MV-4-11 (cell line): ENCODE data around the gene ETFRF1.
A peak's percentile ranks its signal among the peaks of the same experiment; 100 is the strongest.

ENCODE experiments used
- DNase-seq: peaks from one replicate; lab custom pipeline; 2025; lab: John Stamatoyannopoulos, UW

ETFRF1 gene

GRCh38 chr12:25195056-25195971 lies at the start of gene ETFRF1, which contains the start of gene DNAI7:
Gene ETFRF1 (plus strand): TSS chr12:25195237. CDS start chr12:25203957, 8,720 bp downstream.
Gene DNAI7 (minus strand): TSS chr12:25195160. CDS start chr12:25195078, 82 bp downstream.
- DNase-seq: peak; percentile 91

DNA sequence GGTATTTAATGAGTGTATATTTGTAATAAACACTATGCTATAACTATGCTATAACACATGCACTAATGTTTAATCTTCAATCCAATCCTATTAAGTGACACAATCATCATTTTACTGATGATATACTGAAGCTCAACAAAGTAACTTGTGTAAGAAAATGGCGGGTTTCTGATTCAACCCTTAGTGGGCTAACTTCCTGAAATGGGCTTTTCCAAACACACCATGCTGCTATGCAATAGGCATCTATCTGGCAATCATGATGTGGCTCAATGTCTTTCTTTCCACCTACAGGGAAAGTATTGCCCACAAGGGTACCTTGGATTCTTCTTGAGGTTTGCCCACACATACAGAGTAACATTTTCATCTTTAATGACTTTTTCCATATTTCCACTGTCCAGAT lies 48.4 kb upstream of the ETFRF1 start:
- DNase-seq: no peak

GRCh38 chr12:25151476-25151875 lies 43.6 kb upstream of the ETFRF1 start:
- peak; percentile 35 for DNase-seq

DNA sequence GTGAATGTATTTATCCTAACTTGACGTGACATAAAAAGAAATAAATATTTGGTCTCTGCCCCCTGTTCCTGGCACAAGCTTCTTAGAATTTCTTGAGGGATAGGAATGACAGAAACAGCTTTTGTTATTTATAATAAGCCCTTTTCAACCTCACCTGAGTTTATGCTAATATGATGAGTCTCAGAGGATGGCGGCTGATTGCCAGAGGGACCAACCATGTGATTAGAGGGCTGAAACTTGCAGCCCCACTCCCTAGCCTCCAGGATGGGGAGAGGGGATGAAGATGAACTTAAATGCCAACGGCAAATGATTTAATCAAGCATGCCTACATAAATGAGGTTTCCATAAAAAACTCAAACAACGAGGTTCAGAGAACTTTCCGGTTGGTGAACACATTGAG lies 43.0 kb upstream of the ETFRF1 start:
- DNase-seq: no peak

- no peak for DNase-seq
Measured at GRCh38 chr12:25155022-25155576, 39.9 kb upstream of the ETFRF1 start.

GRCh38 chr12:25156061-25156460 lies 39.0 kb upstream of the ETFRF1 start:
- DNase-seq: no peak

DNA sequence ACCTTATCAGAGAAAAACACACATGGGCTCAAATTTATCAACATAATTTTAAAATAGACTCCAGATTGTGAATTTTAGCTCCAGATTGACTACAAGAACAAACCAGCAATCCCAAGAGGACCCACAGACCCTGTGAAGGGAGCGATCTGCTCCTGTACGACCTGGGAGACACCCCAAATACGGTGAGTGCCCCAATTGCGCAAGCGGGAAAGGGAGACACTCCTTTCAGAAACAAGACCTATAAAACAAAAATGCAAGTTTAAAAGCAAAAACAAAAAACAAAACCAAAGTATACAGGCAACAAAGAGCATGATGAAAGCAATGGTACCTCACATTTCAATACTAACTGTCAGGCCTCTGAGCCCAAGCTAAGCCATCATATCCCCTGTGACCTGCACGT lies 32.2 kb upstream of the ETFRF1 start:
- DNase-seq: no peak

GRCh38 chr12:25182765-25183164 lies 12.3 kb upstream of the ETFRF1 start:
- DNase-seq: no peak

- DNase-seq: no peak
Measured at GRCh38 chr12:25184132-25184531, 10.9 kb upstream of the ETFRF1 start.

- peak; percentile 4 for DNase-seq
Measured at GRCh38 chr12:25186038-25186787, 8.8 kb upstream of the ETFRF1 start.

- no peak for DNase-seq
Measured at GRCh38 chr12:25186788-25187402, 8.1 kb upstream of the ETFRF1 start.

GRCh38 chr12:25187781-25188180 lies 7.3 kb upstream of the ETFRF1 start:
- DNase-seq: peak; percentile 18

DNA sequence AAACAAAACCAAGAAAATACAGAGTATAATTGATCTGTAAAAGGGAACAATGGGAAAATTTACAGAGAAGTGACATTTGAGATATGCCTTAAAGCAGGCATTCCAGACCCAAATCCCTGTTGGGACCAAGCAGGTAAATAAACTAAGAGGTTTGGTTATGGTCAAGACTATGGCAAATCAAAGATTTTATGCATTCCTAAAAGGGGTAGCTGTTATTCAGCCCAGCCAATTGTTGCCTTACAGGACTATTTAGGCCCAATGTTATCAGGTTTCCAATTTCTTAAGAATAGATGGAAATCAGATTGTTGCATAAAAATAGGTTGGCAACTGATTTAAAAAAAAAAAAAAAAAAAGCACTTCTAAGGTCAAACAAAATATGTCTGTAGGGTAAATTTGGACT lies 5.4 kb upstream of the ETFRF1 start:
- DNase-seq: no peak

GRCh38 chr12:25190793-25191192 lies 4.2 kb upstream of the ETFRF1 start:
- no peak for DNase-seq

DNA sequence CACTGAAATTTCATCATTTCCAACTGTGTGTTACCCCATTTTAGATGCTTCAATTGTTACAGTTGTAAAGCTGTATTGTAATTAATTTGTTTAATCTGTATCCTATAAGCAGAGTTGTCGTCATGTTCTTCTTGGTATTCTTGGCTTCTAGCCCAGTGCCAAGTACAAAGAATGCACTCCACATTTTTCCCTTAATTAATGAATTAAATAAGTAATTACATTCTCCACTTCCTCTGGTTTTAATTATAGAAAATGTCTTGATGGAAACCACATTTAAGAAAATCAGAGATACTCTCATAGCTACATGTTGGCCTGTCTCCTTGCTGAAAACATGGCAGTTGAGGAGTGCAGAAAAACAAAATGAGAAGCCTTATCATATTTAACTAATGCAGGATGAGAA lies 823 bp upstream of the ETFRF1 start:
- DNase-seq: no peak

GRCh38 chr12:25194722-25195055 lies 348 bp upstream of the ETFRF1 start:
- no peak for DNase-seq

- DNase-seq: peak; percentile 26
Measured at GRCh38 chr12:25197608-25198007, 2.6 kb downstream of the ETFRF1 start.

DNA sequence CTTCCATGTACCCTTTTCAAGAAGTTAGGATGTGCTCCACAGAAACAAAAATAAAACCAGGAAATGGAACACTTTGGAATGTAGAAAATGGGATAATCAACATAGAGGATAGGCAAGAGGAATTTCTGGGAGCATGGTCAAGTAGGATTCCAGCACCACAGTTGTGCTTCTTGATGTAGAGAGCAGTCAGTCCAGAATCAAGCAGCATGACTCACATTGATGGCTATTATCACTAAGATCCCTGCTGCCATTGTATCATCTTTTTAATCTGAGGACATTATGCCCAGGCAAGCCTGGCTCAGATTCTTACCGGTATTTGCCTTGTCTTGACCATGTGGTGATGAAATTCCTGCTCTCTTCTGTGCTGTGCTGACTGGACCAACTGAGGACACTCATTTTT lies 5.7 kb downstream of the ETFRF1 start:
- DNase-seq: no peak

DNA sequence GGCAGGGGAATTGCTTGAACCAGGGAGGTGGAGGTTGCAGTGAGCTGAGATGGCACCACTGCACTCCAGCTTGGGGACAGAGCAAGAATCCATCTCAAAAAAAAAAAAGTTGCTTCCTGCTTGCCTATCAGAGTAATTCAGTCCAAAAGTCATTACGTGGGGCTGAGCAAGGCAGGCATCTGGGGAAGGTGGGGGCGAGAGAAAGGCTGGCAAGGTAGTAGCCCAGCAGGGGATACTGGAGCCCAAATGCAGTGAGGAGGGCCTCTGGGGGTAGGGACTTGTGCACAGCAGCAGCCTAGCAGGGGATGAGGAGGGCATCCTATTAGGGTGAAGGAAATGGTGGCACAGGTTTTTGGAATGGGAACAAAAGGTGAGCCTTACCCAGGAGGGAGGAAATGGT lies 7.1 kb downstream of the ETFRF1 start:
- no peak for DNase-seq

DNA sequence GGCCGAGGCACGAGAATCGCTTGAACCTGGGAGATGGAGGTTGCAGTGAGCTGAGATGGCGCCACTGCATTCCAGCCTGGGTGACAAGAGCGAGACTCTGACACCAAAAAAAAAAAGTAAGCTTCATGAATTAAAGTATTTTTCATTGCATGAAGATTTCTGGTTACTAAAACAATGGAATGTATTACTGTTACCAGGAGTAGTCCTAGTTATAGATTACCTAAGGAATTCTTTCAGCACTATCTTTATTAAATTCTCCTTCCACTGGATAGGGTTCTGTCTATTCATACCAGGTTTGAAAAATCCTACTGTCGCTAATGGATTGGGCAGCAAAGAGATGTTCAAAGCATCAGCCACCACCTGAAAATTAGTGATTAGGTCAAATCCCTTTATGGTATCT lies 12.4 kb downstream of the ETFRF1 start:
- DNase-seq: no peak

- DNase-seq: no peak
Measured at GRCh38 chr12:25207846-25208245, 12.8 kb downstream of the ETFRF1 start.

DNA sequence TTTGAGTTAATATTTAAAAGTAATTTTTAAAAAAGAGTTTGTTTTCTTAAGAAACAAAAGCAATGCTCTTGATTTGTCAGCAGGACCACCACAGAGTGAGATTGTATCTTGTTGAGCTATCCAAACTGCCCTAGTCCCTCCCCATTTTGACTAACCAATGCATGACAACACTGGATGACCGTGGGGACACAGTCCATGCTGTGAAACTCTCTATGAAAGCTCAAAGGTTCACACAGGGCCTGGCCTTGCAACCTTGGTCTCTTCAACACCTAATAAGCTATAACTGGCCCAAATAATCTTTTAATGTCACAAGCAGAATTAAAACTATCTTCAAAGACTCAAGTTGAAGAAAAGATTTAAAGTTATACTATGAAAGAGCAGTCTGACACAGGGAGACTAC lies 13.5 kb downstream of the ETFRF1 start:
- no peak for DNase-seq
